Activated CD4-positive, alpha-beta T cell treated with anti-CD3 and anti-CD28 coated beads, Interleukin-2, amount 10 ng/mL, durations not matched to agents 7 days and 5 days (primary cell): ENCODE data around the gene NDOR1. TPM values are rescaled to one million over a fixed set of nuclear protein-coding genes. Genes with fewer than 3 reads are reported as not detected.

Source experiments
- CTCF ChIA-PET: fragments of 350-600 bp; sonication (Branson Sonifier 250); formaldehyde crosslinking; loops from one replicate; lab custom pipeline; 2021; ENCODE audit warnings: antibody characterized with exemption; lab: Charles Lee
- POLR2A ChIA-PET: fragments of 350-600 bp; sonication (Branson Sonifier 250); formaldehyde crosslinking; loops from one replicate; lab custom pipeline; 2021; ENCODE audit warnings: antibody characterized with exemption; lab: Charles Lee
- DNase-seq: peaks from one replicate; pipeline ENCODE4 v3.0.0-alpha.2; 2020
- H3K27ac Mint-ChIP-seq: one replicate; pipeline ENCODE4 v1.8.0; 2021; ENCODE audit warnings: mild to moderate bottlenecking, moderate library complexity, mixed read lengths
- H3K27me3 Mint-ChIP-seq: one replicate; pipeline ENCODE4 v1.8.0; 2021; ENCODE audit warnings: mixed read lengths
- H3K36me3 Mint-ChIP-seq: one replicate; pipeline ENCODE4 v1.8.0; 2021; ENCODE audit warnings: low read depth, mixed read lengths
- H3K4me1 Mint-ChIP-seq: one replicate; pipeline ENCODE4 v1.8.0; 2021; ENCODE audit warnings: mixed read lengths
- H3K4me3 Mint-ChIP-seq: one replicate; pipeline ENCODE4 v1.8.0; 2021; ENCODE audit warnings: mild to moderate bottlenecking, moderate library complexity, mixed read lengths
- H3K9me3 Mint-ChIP-seq: one replicate; pipeline ENCODE4 v1.8.0; 2021; ENCODE audit warnings: mixed read lengths
- total RNA-seq, 2 experiments: library from RNA; stranded (reverse); gene quantifications; one replicate each; pipeline ENCODE4 v1.2.3, GENCODE V29; 2021

Gene NDOR1
- total RNA-seq, 2 experiments from 2014 or later: 38.4 to 44.2 TPM

GRCh38 chr9:137163365-137163715 is 42.2 kb upstream of the NDOR1 start:
- DNase-seq: no peak
- Mint-ChIP-seq H3K4me1 (peaks cover 8% of the 10 kb centered on the region), H3K27ac (no peak overlapping the region), H3K4me3 (no peak overlapping the region), H3K36me3 (no peaks in the 10 kb centered on the region), H3K9me3 (no peaks in the 10 kb centered on the region), H3K27me3 (peaks cover 30% of the 10 kb centered on the region)
- ChIA-PET CTCF (interaction anchor here (1.2 kb wide), 2 partner anchors 73 to 77 kb away, joined by 3 read pairs; partner anchors contain the start of gene TUBB4B), POLR2A (no interaction called here)

- Mint-ChIP-seq H3K4me3 (no peak overlapping the region), H3K4me1 (peaks cover 5% of the 10 kb centered on the region), H3K27ac (no peak overlapping the region), H3K36me3 (no peaks in the 10 kb centered on the region), H3K27me3 (peaks cover 28% of the 10 kb centered on the region), H3K9me3 (no peaks in the 10 kb centered on the region)
- no peak for DNase-seq
- CTCF ChIA-PET: no interaction called here
- POLR2A ChIA-PET: no interaction called here
Measured at GRCh38 chr9:137163805-137164204, 41.7 kb upstream of the NDOR1 start.

GRCh38 chr9:137164370-137165249 is 40.9 kb upstream of the NDOR1 start:
- Mint-ChIP-seq H3K36me3 (no peaks in the 10 kb centered on the region), H3K9me3 (no peaks in the 10 kb centered on the region), H3K27ac (no peak overlapping the region), H3K4me1 (no peaks in the 10 kb centered on the region), H3K27me3 (peaks cover 23% of the 10 kb centered on the region), H3K4me3 (no peak overlapping the region)
- POLR2A ChIA-PET: no interaction called here
- no peak for DNase-seq
- CTCF ChIA-PET: no interaction called here

- no peak overlapping the region for H3K4me3 Mint-ChIP-seq
- H3K4me1 Mint-ChIP-seq: no peaks in the 10 kb centered on the region
- ChIA-PET CTCF (no interaction called here), POLR2A (no interaction called here)
- no peak for DNase-seq
- H3K9me3 Mint-ChIP-seq: no peaks in the 10 kb centered on the region
- peaks cover 25% of the 10 kb centered on the region for H3K27me3 Mint-ChIP-seq
- H3K27ac Mint-ChIP-seq: no peak overlapping the region
- H3K36me3 Mint-ChIP-seq: no peaks in the 10 kb centered on the region
Measured at GRCh38 chr9:137165250-137165836, 40.2 kb upstream of the NDOR1 start.

- no peak for DNase-seq
- H3K36me3 Mint-ChIP-seq: no peaks in the 10 kb centered on the region
- no peak overlapping the region for H3K27ac Mint-ChIP-seq
- peaks cover 32% of the 10 kb centered on the region for H3K27me3 Mint-ChIP-seq
- H3K4me1 Mint-ChIP-seq: no peaks in the 10 kb centered on the region
- no peaks in the 10 kb centered on the region for H3K9me3 Mint-ChIP-seq
- no peak overlapping the region for H3K4me3 Mint-ChIP-seq
- ChIA-PET POLR2A (no interaction called here), CTCF (no interaction called here)
Measured at GRCh38 chr9:137166380-137167229, 38.9 kb upstream of the NDOR1 start.

- CTCF ChIA-PET: interaction anchor here (1.2 kb wide), 1 partner anchor 132 kb away, joined by 3 read pairs; no protein-coding TSS in a partner anchor
- Mint-ChIP-seq H3K27me3 (peaks cover 35% of the 10 kb centered on the region), H3K27ac (no peak overlapping the region), H3K9me3 (no peaks in the 10 kb centered on the region), H3K4me1 (no peaks in the 10 kb centered on the region), H3K36me3 (no peaks in the 10 kb centered on the region), H3K4me3 (no peak overlapping the region)
- POLR2A ChIA-PET: no interaction called here
- DNase-seq: no peak
Measured at GRCh38 chr9:137167277-137167746, 38.2 kb upstream of the NDOR1 start.

GRCh38 chr9:137167747-137168572 is 37.5 kb upstream of the NDOR1 start:
- Mint-ChIP-seq H3K9me3 (no peaks in the 10 kb centered on the region), H3K4me3 (no peak overlapping the region), H3K4me1 (no peaks in the 10 kb centered on the region), H3K36me3 (no peaks in the 10 kb centered on the region), H3K27me3 (peaks cover 32% of the 10 kb centered on the region), H3K27ac (no peak overlapping the region)
- POLR2A ChIA-PET: no interaction called here
- no peak for DNase-seq
- CTCF ChIA-PET: interaction anchor here (1.2 kb wide), 1 partner anchor 133 kb away, joined by 3 read pairs; no protein-coding TSS in a partner anchor

- no peak overlapping the region for H3K27ac Mint-ChIP-seq
- peaks cover 35% of the 10 kb centered on the region for H3K27me3 Mint-ChIP-seq
- no peak overlapping the region for H3K4me3 Mint-ChIP-seq
- ChIA-PET CTCF (interaction anchor here (1.2 kb wide), 1 partner anchor 133 kb away, joined by 3 read pairs; no protein-coding TSS in a partner anchor), POLR2A (no interaction called here)
- no peaks in the 10 kb centered on the region for H3K36me3 Mint-ChIP-seq
- DNase-seq: no peak
- H3K4me1 Mint-ChIP-seq: no peaks in the 10 kb centered on the region
- H3K9me3 Mint-ChIP-seq: no peaks in the 10 kb centered on the region
Measured at GRCh38 chr9:137168573-137168903, 37.0 kb upstream of the NDOR1 start.

- ChIA-PET CTCF (interaction anchor here (1.3 kb wide), 1 partner anchor 67 kb away, joined by 5 read pairs; no protein-coding TSS in a partner anchor), POLR2A (no interaction called here)
- no peak overlapping the region for H3K27ac Mint-ChIP-seq
- H3K4me3 Mint-ChIP-seq: peak overlapping the region; percentile 36
- peaks cover 35% of the 10 kb centered on the region for H3K27me3 Mint-ChIP-seq
- no peak for DNase-seq
- H3K4me1 Mint-ChIP-seq: no peaks in the 10 kb centered on the region
- H3K36me3 Mint-ChIP-seq: no peaks in the 10 kb centered on the region
- H3K9me3 Mint-ChIP-seq: no peaks in the 10 kb centered on the region
Measured at GRCh38 chr9:137168904-137169856, 36.3 kb upstream of the NDOR1 start.

GRCh38 chr9:137169896-137170358 is 35.6 kb upstream of the NDOR1 start, which contains the start of gene LRRC26:
LRRC26 (minus strand) TSS chr9:137170051; CDS start chr9:137169943, 108 bp downstream.
- H3K4me3 Mint-ChIP-seq: peak within 1 kb of the TSS; percentile 36
- H3K27ac Mint-ChIP-seq: no peak within 1 kb of the TSS
- ChIA-PET POLR2A (no interaction called here), CTCF (interaction anchor here (1.3 kb wide), 1 partner anchor 67 kb away, joined by 5 read pairs; no protein-coding TSS in a partner anchor)
- H3K9me3 Mint-ChIP-seq: no peaks in the 10 kb centered on the region
- no peaks in the 10 kb centered on the region for H3K4me1 Mint-ChIP-seq
- H3K27me3 Mint-ChIP-seq: peaks cover 35% of the 10 kb centered on the region
- no peaks in the 10 kb centered on the region for H3K36me3 Mint-ChIP-seq
- no peak for DNase-seq
